Fibroblast of skin of back (primary cell): ENCODE results near the gene FAM110A.
"Not testable (repeated sequence)": the region's sequence is repeated elsewhere in the genome, so short reads cannot be mapped to it uniquely, and the experiment has no call there.

Experiments used
- DNase-seq: peaks from one replicate; pipeline ENCODE4 v3.0.0-alpha.2; 2013

Gene FAM110A

DNA sequence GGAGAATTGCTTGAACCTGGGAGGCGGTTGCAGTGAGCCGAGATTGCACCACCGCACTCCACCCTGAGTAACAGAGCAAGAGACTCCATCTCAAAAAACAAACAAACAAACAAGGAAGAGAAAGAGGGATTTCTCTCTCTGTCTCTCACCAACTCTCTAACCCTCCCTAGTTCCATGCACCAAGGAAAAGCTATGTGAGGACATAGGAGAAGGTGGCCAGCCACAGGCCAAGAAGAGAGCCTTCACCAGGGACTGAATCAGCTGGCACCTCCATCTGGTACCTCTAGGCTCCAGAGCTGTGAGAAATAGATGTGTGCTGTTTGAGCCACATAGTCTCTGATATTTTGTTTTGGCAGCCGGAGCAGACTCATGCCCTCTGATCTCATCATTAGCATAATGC lies 9.0 kb upstream of the FAM110A start:
- DNase-seq = no peak

DNA sequence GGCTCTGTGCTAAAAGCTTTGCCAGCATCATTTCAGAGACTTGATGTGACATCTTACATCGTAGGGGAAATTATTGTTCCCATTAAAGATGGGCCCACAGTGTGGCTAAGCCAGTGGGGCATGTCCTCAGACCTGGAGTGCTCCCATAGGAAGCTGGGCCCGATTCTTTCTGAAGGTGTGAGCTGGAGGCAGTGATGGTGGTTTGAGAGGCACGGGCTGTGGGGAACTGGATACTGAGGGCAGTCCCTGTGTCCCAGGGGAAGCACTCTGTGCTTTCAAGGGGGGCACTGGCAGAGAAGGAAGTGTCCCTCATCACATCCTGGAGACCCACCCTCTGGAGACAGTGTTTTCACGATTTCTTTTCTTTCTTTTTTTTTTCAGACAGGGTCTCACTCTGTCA lies 8.6 kb upstream of the FAM110A start:
- DNase-seq = no peak

DNA sequence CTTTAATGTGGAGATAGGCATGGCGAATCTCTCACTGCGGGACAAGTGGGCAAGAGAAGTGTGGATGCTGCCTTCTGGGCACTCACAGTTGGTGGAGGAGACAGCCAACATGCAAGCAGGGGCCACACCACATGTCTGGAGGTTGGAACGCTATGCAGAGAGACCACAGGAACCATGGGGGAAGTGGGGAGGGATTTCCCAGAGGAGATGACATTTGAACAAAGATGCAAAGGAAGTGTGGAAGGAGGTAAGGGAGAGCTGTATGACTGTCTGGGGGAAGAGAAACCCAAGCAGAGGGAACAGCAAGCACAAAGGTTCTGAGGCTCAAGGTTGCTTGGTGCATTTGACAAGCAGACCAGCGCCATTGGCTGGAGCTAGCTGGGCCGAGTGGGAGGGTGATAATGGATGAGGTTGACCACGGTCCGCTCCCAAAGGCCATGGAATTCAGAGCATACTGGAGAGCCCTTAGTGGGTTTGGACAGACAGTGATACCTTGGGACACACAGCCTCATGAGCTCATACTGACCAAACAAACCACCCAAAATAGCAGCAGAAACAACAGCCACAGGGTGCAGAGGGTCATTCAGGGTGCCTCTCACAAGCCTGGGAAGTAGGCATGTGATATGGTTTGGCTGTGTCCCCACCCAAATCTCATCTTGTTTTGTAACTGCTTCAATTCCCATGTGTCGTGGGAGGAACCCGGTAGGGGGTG lies 7.6 kb upstream of the FAM110A start:
- no peak for DNase-seq

GRCh38 chr20:826695-827323 lies 6.7 kb upstream of the FAM110A start:
- no peak for DNase-seq

GRCh38 chr20:827981-828380 lies 5.5 kb upstream of the FAM110A start:
- DNase-seq = not testable (repeated sequence)

GRCh38 chr20:828987-829386 lies 4.5 kb upstream of the FAM110A start:
- DNase-seq = no peak

GRCh38 chr20:829551-829950 lies 4.0 kb upstream of the FAM110A start:
- peak; percentile 37 for DNase-seq

DNA sequence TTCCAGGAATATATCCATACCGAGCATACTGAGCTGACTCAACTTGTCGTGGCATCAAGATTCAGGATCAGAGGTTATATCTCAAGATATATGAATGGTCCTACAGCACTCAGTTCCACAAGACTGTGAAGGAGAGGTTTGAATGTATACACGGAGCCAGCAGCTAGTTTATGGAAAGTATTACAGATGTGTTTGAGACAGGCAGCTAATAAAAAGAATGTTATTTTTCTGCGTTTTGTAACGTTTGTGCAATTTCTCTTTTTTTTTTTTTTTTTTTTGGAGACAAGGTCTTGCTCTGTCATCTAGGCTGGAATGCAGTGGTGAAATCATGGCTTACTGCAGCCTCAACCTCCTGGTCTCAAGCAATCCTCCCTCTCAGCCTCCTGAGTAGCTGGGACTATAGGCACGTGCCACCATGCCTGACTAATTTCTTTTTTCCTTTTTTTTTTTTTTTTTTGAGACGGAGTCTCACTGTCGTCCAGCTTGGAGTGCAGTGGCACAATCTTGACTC lies 3.4 kb upstream of the FAM110A start:
- peak; percentile 58 for DNase-seq

DNA sequence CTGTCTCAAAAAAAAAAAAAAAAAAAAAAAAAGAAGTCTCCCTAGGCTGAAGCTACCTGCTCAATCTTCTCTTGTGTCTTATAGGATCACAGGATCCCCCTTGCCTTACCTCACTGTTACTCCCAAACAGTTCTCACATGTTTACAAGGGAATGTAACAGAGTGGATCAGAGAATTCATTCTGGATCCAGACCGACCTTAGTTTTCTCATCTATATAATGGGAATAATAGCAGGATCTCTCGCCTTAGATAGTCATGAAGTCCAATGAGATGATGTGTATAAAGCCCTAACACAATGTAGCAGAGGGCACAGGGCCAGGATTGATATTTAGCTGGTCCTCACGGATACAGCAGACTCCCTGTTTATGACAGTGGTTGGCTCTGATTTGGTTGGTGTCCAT lies 2.3 kb upstream of the FAM110A start:
- DNase-seq = no peak

DNA sequence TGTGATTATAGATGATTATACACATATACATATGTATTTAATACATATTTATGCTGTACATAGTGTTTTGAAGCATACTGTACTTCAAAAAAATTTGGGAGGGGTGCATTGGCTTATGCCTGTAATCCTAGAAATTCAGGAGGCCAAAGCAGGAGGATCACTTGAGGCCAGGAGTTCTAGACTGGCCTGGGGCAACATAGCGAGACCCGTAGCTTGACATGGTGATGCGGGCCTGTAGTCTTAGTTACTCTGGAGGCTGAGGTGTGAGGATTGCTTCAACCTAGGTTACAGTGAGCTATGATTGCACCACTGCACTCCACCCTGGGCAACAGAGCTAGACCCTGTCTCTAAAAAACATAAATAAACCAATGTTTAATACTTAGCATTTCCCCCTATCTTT lies 1.6 kb upstream of the FAM110A start:
- DNase-seq = no peak

DNA sequence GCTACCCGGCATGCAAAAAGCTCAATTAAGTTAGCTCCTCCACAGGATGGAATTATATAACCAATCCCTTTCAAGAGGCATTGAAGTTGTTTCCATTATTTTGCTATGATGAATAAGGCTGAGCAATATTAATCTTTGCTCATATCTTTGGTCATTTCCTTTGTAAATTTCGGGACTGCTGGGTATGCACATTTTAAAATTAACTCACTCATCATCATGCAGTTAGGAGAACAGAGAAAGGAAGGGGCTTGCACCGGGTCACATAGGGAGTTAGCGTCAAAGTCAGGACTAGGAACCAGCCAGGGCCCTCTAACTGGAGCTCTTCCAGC lies 430 bp upstream of the FAM110A start:
- no peak for DNase-seq

DNA sequence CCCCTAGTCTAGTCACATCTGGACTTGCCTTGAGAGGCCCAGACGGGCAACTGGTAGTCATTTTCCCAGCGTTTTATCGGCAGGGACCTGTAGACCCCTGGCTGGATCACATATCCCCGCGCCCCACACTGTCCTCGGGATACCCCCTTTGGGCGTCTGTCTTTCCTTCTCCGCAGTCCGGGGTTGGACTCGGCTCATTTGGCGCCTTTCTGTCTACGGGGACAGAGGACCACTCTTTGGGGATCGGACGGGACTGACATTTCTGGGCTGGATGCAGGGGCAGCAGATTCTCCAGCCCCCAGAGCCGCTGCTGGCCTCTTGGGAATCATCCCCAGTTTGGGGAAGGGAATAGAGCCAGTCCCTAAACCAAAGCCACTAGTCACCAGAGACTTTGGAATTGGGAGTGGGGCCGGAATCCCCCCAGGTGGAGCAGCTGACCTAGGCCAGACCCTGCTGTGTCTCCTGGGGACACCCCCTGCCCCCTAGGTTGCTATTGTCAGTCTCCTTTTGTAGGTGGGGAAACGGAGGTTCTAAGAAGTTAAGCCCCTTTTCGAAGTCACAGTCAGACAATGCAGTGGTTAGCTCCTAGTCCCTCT lies 734 bp downstream of the FAM110A start:
- DNase-seq = no peak

GRCh38 chr20:835608-836045 lies 2.1 kb downstream of the FAM110A start:
- DNase-seq = no peak

DNA sequence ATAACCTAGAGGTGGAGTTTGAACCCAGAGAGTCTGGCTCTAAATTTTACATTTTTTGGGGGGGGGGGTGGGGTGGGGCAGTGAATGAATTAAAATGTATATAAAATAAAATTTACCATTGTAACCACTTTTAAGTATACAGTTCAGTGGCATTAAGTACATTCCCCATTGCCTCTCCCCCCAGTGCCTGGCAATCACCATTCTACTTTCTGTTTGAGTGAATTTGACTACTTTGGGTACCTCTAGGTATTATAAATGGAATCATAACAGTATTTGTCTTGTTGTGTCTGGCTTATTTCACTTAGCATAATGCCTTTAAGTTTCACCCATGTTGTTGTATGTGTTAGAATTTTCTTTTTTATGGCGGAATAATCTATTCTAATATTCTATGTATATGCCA lies 2.7 kb downstream of the FAM110A start:
- DNase-seq = no peak

- no peak for DNase-seq
Measured at GRCh38 chr20:839015-839414, 5.5 kb downstream of the FAM110A start.

GRCh38 chr20:839626-840025 lies 6.1 kb downstream of the FAM110A start:
- DNase-seq = no peak

DNA sequence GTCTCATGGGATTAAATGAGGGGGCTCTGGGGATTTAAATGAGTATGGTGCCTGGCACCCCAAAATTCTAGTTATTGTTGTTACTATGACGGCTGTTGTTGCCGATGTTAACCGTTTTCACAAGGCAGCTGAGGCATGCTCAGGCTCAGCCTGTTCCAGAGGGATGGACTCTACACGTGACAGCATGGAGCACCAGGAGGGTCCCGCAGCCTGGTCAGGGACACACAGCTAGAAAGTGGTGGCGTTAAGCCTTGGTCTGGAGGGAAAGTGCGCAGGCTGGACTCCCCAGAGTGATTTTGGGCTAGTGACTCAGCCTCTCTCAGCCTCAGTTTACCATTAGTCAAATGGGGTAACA lies 7.0 kb downstream of the FAM110A start:
- DNase-seq = no peak

- DNase-seq = no peak
Measured at GRCh38 chr20:840858-841567, 7.5 kb downstream of the FAM110A start.

DNA sequence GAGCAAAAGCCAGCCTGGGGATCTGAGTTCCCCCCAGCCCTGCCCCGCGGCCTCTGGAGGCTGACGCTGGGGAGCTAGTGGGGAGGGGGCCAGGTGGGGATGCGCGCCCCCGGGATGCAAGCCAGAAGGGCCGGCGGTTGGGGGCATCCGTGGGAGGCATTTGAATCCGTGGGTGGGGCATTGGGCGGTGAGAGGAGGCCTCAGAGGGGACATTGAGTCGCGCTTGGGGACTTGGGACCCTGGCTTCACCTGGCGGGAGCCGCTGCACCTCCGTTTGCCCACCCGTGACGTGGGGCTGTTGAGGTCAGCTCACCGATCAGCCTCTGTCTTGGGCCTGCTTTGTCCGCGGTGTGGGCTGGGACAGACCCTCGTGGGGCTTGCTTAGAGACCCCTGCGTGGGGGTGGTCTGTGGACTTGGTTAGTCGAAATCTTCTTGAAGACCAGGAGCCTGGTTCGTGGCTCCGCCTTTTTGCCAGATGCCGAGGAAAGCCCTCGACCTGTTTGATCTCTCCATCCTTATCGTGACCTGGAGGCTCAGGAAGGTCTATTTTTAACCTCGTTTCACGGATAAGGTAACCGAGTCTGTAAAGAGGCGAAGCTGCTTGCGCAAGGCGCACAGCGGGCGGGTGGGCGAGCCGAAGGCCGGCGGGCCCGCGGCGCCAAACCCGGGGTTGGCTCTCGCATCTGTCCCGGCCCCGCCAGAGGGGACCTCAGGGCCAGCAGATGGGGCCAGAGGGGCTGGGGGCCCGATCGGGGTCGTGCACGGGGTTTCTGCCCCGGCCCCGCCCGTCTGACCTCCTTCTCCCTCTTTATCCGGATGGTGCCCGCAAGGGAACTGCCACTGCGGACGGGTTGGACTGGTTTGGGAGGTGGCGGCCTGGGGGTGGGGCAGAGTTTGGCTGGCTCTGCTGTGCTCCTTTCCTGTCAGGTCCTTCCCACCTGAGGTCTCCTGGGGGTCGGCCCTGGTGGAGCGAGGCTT lies 8.3 kb downstream of the FAM110A start:
- no peak for DNase-seq

DNA sequence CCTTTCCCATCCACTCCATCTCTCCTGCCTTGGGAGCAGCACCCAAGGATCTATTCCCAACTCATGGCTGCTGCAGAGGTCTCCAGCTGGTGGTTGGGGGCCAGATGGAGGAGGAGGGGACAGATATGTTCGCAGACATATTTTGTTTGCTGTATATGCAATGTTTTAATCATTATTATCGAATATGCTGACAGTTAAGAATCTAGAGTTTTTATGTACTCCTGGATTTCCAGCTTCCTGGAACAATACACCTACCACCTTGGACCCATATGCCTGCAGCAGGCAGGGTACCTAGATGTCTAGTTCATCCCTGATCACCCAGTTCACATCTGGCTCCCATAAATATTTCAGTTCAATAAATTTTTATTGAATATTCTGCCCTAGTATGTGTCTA lies 9.0 kb downstream of the FAM110A start:
- no peak for DNase-seq

DNA sequence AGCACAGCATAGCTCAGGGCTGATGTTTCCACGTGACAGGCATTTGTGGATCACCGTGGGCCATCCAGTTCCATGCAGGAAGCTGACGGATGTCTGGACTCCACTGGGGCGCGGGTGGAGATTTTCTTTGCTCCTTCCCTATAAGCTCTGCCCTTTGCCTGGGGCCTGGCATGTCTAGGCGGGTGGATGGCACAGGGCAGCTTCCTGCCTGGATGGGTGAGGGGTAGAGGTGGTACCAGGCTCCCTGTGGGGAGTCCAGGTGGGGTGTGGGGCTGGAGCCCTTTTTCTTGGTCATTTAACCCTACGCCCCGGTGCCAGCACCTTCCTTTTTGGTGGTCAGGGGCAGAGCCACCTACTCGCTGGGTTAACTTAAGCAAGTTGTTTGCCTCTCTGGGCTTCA lies 10.4 kb downstream of the FAM110A start:
- DNase-seq = no peak

GRCh38 chr20:844473-845225 lies 11.1 kb downstream of the FAM110A start:
- DNase-seq = peak; percentile 91
